ENCODE results near the gene FGF14. TPM values are rescaled to one million over a fixed set of nuclear protein-coding genes. Genes with fewer than 3 reads are reported as not detected.
A peak's percentile ranks its signal among the peaks of the same experiment; 100 is the strongest.

Gene FGF14
- polyA plus RNA-seq, 12 donors, result 0.27 to 1.7 (median 0.86) TPM; not detected in 2

DNA sequence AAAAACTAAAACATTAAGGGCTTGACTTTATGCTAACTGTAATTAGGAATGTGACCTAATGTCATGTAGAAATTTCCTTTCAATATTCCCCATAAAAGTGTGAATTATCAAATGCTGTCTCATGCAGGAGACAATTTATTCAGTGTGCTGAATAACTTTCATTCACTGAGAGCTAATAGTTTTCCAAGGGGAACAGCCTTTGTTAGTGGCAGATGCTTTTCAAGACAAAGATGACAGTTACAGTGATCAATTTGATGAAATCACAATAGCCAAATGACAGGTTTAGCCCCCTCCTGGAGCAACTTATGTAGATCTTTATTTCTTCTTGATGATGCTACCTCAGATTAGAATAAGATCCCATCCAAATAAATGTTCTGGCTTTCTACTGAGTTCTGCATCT is 673.8 kb downstream of the FGF14 start:
- DNase-seq, result no peak

DNA sequence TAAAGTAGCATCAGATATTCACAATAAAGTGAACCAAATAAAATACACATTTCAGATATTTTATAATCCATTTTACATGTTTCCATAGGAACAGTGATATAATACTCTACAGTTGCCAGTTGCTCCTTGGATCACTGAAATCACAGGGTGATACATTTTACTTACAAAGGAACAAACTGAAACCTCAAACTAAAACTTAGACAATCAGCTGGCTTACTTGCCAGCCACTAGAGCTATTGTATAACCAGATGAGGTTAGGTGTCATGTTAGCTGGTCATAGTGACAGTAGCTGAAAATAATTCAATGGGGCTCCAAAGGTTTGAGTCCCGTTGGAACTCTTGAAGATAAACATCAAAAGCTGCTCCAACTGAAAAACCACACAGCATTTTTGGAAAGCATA is 674.7 kb downstream of the FGF14 start:
- no peak for DNase-seq

DNA sequence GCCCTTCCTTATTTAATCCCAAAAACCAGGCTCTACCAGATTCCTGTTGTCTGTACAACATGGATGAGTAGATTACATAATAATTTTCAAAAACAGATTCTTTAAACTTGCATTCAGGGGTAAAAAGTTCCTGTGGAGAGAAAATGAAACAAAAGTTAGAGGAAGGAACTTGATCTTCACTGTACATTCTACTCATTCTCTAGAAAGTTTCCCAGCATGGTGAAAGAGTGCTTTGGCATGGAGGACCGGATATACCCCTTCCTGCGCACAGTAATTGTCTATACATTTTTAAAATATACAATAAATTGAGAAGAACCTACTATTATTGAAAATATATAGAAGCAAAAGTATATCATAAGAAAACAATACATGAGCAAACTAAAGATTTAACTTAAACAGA is 675.2 kb downstream of the FGF14 start:
- DNase-seq, result no peak

DNA sequence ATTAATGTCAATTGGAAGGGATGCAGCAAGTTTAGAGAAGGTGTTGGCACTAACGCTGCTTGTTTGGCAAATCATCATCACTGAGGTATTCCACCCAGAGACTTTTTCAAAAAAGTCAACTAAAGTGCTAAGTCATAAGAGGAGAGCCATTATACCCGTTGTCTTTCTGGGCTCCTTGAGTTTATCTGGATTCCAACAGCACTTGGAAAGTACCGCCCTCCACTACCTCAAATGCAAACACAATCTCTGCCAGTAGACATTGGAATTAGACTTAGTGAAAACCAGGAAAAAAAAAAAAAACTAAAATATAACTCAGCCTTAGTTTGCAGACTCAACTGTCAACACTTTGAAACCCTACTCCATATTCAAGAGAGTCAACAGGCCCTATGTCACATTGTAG is 683.4 kb downstream of the FGF14 start:
- no peak for DNase-seq

DNA sequence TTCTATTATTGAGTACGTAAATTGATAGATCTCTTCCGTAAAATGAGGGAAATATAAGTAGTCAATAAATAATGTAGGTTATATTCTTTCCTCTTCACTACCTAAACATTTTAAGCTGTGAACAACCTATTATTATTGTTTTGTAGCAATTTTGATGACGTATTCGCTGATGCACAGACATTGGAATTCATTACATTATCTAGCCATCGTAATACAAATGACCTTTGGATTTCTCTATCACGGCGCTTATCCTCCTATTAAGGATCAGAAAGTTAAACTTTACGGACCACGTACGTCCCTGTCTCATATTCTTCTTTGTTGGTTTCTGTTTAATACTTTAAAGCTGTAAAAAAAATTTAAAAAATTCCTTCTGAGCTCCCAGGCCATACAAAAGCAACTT is 684.5 kb downstream of the FGF14 start:
- no peak for DNase-seq

DNA sequence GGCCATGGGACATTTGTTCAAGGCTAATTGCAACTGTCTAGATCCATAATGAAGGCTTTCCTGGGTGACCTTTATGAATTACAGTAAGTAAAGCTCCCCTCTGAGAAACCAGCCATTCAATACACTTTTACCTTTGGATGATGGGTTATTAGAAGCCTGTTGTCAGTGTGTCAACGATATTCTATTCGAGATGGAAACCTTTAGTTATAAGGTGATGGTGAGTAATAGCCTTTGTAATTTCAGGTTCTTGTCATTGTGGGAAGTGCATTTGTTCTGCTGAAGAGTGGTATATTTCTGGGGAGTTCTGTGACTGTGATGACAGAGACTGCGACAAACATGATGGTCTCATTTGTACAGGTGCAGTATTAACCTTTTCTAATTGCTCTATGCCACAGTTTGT is 687.7 kb downstream of the FGF14 start:
- no peak for DNase-seq

DNA sequence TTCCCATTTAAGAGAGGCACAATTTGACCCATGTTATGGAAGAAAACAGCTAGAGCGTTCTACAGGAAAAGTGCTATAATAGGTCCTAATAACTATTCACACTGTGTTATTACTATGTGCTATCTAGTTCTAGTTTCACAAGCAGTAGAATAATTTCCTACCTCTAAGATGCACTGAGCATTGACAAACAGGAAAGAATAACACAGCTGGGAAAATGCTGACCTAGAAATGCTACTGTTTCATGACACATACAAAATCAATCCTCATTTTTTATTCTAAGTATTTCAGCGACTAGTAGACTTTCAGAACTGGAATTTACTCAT is 689.9 kb downstream of the FGF14 start:
- DNase-seq, result no peak

DNA sequence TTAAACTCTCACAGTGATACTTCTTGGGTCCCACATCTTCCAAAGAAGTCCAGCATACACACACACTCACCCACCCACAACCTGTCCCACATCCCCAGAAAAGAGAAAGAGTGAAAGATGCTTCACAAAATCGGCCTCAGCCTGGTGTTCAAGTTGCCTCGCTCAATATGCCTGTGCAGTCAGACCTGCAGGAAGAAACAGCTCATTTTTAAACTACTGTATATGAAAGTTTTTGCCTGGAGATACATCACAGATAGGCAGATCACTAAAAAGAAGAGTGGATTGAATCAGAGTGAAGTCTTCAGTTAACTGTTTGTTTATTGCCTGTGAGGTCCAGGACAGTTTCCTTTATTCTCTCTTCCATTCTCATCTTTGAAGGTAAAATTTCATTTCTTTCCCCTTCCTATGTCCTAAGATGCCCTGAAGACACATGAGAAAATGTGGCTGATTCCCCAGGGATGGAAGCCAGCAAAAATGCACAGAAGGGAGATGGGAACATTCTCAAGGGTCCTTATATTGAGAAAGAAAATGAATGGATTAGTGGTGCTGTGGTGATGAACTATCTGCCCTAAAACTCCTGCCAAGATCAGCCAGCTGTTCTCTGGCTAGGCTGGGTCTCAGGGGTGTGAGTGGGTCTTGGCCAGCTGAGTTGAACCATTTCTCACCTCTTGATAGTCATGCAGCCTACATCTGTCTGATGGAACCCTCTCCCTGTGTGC is 690.4 kb downstream of the FGF14 start:
- no peak for DNase-seq

DNA sequence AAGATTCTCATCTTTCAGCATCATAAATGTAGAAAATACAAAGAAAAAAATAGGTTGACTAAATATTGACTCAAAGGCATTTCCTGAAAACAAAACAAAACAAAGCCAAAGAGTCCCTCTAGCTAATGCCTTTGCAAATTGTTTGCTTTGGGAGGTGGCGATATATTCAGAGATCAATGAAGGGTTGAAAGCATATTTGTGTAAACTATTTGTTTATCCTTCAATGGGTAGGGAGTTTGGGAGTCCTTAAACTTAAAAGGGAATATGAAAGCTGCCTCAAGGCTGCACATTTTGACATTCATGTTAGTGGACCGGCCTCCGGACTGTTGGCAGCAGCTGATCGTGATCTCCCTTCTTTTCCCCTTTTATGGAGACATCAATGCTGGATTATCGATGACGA is 691.9 kb downstream of the FGF14 start:
- no peak for DNase-seq

DNA sequence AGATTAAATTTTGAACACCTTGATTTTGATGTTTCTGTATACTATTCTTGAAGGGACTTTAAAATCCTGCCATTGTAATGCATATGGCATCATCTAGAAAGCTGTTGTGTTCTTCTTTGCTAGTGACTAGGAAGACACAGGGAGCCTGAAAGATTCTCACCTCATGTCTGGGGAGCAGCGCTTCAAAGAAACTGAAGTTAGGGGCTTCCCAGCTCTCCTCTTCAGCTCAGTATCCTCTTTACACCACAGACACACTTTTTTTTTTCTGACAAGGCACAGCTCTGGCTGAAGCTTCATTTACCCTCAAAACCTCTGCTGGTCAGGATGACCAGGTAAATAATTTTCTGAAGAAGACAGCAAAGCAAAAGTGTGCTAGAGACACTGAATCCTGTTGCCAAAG is 693.7 kb downstream of the FGF14 start:
- no peak for DNase-seq

DNA sequence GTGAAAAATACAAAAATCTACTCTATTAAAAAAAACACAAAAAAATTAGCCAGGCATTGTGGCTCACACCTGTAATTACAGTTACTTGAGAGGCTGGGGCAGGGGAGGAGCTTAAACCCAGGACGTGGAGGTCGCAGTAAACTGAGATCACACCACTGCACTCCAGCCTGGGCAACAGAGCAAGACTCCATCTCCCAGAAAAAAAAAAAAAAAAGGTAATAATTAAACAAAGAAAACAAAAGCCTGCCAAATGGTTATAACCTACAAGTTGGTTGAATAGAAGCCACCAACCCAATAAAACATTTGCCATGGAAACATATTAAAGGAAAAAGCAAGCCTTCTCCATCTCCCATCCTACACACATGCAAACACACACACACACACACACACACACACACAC is 694.2 kb downstream of the FGF14 start:
- DNase-seq, result no peak

DNA sequence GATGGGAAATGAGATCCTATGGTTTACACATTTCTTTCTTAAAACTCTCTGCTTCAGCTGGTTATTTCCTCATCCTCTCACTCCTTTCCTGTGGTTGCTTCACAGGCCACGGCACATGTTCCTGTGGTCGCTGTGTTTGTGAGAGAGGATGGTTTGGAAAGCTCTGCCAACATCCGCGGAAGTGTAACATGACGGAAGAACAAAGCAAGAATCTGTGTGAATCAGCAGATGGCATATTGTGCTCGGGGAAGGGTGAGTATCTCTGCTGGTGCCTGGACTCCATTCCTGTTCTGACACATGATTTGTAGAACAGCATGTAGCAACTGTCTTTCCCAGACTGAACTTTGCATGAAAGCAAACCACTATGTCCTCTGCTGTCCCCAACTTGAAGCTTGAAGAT is 695.2 kb downstream of the FGF14 start:
- no peak for DNase-seq

DNA sequence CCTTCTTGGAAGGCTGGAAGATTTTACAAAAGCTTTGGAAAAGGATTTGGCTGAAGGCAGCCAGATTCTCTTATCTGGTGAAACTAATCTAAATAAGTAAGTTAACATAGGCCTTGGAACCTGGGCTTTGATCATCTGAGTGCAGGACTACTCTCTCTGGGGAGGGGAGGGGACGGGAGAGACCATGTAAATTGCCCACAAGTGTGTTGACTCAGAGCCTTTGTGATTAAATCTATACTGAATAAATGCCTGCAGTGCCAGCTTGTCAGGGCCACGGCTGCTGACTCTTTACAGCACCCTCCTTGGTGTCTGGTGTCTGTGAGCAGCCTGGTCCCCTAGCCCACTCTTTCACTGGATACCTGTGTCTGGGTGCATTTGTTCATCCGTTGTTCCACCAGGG is 698.0 kb downstream of the FGF14 start:
- no peak for DNase-seq

DNA sequence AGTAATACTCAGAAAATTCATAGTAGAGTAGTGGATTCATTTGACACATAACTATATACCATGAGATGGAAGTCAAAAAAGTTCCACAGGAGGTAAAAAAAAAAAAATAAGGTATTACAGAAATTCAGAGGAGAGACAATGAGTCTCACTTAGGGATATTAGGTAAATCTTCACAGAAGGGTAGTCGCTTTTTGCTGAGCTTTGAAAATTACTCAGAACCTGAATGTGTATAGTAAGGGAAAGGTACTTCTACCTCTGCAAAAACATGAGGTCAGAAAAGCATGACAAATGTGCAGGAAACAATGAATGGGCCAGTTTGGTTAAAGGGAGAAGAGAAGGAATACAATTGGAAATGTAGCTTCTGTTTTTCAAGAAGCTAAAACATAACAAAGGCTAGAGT is 698.8 kb downstream of the FGF14 start:
- DNase-seq, result no peak

DNA sequence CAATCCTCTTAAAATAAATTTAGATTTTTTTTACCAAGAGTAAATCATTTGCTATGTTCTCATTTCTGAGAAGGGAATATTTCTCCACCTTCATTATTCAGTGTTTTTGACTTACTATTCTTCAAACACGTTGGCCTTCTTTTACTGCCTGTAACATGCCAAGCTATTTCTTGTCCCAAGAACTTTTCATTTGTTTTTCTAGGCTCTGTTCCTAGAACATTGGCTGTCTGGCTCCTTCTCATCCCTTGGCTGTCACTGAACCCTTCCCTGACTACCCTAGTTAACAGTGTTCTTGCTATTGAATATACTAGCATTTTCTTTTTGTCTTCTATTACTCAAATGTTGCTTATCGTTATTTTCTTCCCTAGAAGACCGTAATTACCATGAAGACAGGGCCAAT is 701.2 kb downstream of the FGF14 start:
- DNase-seq, result peak; percentile 8

DNA sequence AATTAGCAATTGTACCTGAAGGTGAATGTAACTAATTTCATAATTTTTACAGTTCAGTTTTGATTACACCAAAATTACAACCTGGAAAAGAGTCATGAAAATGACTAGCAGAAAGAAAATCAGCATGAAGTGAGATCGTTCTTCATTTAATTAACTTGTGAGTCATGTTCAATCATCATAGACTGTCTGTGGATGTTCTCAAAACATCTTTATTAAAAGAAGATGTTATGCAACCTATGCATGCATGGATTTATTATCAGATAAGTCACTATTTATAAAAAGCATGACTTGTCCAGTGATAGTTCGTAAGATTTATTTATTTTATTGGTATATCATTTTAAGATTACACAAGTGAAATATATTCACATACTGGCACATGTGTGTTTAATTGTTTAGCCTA is 703.4 kb downstream of the FGF14 start:
- no peak for DNase-seq

DNA sequence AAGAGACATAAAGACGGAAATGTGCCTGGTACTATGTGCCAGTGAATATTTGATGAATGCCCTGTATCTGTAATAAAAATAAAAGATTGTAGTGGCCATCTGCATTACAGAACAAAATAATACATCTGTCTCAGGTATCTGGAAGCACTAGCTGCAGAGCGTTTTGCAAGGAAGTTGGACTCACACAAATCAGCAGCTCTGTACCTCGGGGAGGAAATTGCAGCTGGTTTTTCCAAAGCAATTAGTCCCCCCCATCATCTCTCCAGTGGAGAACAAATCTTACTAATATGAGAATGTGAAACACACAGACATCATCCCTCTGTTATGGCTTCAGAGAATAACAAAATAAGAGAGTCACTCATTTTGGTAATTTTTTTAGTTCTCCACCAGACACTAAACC is 704.1 kb downstream of the FGF14 start:
- DNase-seq, result no peak

DNA sequence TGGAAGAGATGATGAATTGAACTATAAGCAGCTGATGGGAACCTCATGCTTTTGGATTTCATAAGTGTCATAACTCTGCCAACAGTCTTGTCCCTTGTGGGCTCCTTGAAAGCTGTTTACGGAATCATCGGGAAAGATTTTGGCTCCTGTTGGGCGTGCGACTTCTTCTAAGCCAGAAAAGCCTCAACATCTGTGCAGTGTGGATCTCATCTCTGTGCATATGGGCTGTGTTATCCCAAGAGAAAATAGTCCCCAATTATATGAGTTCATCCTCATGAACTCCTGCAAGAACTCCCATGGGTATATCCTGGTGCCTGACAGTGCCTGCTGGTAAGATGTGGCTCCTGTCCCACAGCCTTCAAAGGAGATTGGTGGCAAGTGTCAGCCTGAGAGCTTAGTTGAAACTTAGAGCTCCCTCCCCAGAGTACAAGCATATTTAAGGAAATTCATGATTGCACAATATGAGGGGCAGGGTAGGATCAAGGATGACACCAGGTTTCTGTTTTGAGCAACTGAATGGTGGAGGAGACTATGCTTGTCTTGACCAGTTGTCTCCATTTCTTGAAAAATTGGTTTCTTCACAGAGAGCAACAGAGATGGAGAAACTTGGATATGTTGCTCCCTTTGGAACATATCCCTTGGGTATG is 705.9 kb downstream of the FGF14 start:
- DNase-seq, result peak; percentile 17

DNA sequence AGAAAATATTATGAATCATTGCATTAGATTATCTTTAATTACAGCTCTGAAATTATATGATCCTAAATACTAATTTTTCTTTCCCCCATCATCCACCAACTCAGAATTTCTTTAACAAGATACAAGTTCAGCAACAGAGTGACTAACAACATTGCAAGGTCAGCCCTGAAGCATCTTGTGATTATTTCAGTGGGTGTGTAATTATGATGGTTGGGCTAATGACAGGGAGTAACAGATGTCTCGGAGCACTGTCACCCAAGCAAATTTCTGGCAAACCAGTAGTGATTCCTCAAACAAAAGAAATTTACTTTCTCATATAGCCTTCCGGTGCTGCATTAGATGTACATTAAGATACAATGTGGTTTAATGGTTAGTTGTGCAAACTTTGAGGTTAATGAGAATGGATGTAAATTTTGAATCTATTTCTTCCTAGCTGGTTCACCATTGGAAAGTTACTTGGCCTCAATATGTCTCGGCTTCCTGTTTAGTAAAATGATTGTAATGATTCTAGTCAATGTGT is 710.4 kb downstream of the FGF14 start:
- DNase-seq, result no peak

DNA sequence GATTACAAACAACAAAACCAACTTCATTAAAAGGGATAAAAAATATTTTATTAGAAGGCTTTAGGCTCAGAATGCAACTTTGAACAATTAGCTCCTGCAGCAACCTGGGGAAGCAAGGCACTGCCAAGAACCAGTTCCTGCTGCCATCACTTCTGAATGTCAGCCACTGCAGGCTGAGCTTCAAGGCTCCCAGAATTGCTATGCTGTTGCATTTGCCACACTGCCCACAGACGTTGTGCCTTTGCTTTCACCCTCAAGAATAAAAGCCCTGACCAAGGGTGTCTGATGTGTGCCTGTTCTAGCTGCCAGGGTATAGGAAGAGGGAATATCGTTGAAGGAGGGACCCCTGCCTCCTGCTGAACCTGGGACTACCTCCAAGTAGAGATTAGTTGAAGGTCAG is 711.0 kb downstream of the FGF14 start:
- DNase-seq, result no peak

DNA sequence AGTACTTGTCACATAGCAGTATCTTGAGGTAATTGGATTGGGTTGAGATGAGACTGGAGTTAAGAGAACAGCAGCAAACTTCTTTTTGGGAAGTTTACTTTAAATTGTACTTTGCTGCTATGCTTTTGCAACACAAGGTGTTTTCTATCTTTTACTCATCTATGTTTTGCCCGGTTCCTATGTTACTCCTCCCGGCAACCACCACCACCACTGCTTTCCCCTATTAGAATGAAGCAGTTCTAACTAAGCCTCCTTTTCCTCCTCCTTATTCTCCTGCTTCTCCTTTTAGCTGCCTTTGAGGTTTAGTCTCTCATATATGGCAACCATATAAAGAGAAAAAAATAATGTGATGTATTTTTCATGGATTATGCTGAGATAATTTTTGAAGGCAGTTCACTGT is 715.8 kb downstream of the FGF14 start:
- DNase-seq, result no peak

DNA sequence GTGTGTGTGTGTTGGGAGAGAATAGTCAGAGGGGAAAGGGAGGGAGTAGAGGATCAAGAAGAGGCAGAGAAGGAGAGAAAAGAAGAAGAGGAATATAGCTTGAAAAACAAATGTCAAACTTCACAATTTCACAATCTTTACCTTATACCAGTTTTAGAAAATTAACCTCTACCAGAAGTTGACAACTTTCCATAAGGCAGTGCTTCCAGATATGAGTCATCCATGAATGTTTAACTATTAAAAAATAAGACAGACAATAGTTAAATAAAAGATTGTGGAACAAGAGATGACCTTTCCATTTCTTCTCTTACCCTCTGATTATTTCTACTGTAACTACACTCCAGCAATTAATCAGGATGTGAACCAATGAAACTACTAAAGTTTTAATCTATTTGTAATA is 720.0 kb downstream of the FGF14 start:
- no peak for DNase-seq

DNA sequence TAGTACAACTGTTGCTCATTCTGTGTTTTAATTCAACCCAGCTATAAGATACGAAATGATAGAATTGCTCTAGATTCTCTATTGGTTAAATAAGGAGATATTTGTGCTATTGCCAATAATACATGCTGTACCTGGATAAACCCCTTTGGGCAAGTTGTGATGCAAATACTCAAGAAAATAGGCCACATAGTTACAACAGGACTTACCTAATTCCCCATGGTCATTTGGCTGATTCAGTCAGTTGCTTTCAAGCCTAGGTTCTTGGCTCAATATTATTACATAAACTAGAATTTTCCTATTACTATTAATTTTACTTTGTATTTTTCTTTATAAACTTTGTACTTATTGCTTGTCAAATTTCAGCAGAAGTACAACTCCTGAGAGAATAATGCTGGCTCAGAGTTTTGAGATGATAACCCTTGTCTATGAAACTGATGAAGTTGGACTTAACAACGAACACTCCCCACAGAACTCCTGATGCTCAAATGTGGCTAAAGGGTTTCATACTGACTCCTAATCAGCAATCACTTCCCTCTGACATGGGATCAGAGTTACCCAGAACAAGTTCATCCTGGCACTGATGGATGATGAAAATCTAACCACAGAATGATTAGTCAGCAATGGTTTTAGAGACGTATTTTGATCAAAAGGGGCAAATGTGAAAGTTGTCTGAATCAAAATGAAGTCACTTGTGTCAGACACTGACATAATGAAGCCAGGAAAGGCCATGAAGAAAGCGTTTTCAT is 728.3 kb downstream of the FGF14 start:
- DNase-seq, result no peak
